H1 (cell line): ENCODE measurements around the gene CAT. TPM values are rescaled to one million over a fixed set of nuclear protein-coding genes. Genes with fewer than 3 reads are reported as not detected.

Experiments
- CTCF ChIA-PET: fragments of 300-600 bp; sonication (Branson Sonifier 250); formaldehyde crosslinking; loops from one replicate; lab custom pipeline; 2021; ENCODE audit not compliant: partially characterized antibody; lab: Charles Lee
- POLR2A ChIA-PET: fragments of 300-600 bp; sonication (Branson Sonifier 250); formaldehyde crosslinking; loops from one replicate; lab custom pipeline; 2021; ENCODE audit warnings: inconsistent platforms; ENCODE audit not compliant: partially characterized antibody; lab: Charles Lee
- DNase-seq, 2 experiments: peaks; one replicate each; pipeline versions ENCODE4 v3.0.0 to v3.0.0-alpha.2; 2010 to 2022; ENCODE audit warnings: low spot score in 2 of 2, low read depth in 1 of 2, mixed read lengths in 1 of 2
- FAIRE-seq: peaks from 2 replicates; lab custom pipeline; 2011; peaks lifted over from hg19 to GRCh38; lab: Jason Lieb, UNC
- H2AFZ ChIP-seq: 2 replicates; pipeline ENCODE4 v1.8.1; 2012; ENCODE audit warnings: low read length, inconsistent platforms
- H2AK5ac ChIP-seq: 2 replicates; pipeline ENCODE4 v1.6.1; 2013; ENCODE audit warnings: low read depth, low read length
- H2BK120ac ChIP-seq: replicated peaks from 2 replicates; pipeline ENCODE3; 2013; ENCODE audit warnings: low read depth, low read length, inconsistent platforms
- H2BK12ac ChIP-seq: 2 replicates; pipeline ENCODE4 v1.6.1; 2013; ENCODE audit warnings: low read depth, low read length
- H2BK15ac ChIP-seq: 2 replicates; pipeline ENCODE4 v1.6.1; 2013; ENCODE audit warnings: low read length
- H2BK20ac ChIP-seq: 2 replicates; pipeline ENCODE4 v1.6.1; 2013; ENCODE audit warnings: low read length
- H2BK5ac ChIP-seq: 2 replicates; pipeline ENCODE4 v1.6.1; 2013; ENCODE audit warnings: low read depth, low read length
- H3K14ac ChIP-seq: 2 replicates; pipeline ENCODE4 v1.6.1; 2013; ENCODE audit warnings: inconsistent platforms; ENCODE audit not compliant: insufficient read length
- H3K18ac ChIP-seq: 2 replicates; pipeline ENCODE4 v1.6.1; 2013; ENCODE audit warnings: low read length; ENCODE audit errors: extremely low read depth
- H3K23ac ChIP-seq: 2 replicates; pipeline ENCODE4 v1.6.1; 2013; ENCODE audit warnings: inconsistent platforms; ENCODE audit not compliant: insufficient read length
- H3K23me2 ChIP-seq: 2 replicates; pipeline ENCODE4 v1.6.1; 2013; ENCODE audit warnings: low read depth, low read length
- H3K27ac ChIP-seq: 2 replicates; pipeline ENCODE4 v1.6.1; 2011; ENCODE audit warnings: low read depth, low read length, inconsistent platforms
- H3K27me3 ChIP-seq, 4 experiments: replicated peaks in 1 of 4; 1 replicate in 1 of 4; 2 replicates in 3 of 4; pipeline versions ENCODE4 v1.6.1 to v1.8.1; 2011 to 2013; ENCODE audit warnings: low read length in 3 of 4, mild to moderate bottlenecking in 3 of 4, inconsistent platforms in 2 of 4, mixed read lengths in 2 of 4, moderate library complexity in 1 of 4; ENCODE audit not compliant: control insufficient read depth in 3 of 4, insufficient read depth in 3 of 4; ENCODE audit errors: extremely low read depth in 1 of 4
- H3K36me3 ChIP-seq, 4 experiments: 2 replicates each; pipeline versions ENCODE4 v1.6.1 to v1.8.1; 2011 to 2013; ENCODE audit warnings: mild to moderate bottlenecking in 4 of 4, low read length in 3 of 4, moderate library complexity in 2 of 4, control low read depth in 1 of 4, inconsistent platforms in 1 of 4; ENCODE audit not compliant: insufficient read depth in 4 of 4, control insufficient read depth in 2 of 4
- H3K4ac ChIP-seq: replicated peaks from 2 replicates; pipeline ENCODE3; 2013; ENCODE audit warnings: low read length, low read depth, mixed read lengths, inconsistent platforms; ENCODE audit not compliant: insufficient read length
- H3K4me1 ChIP-seq, 4 experiments: replicated peaks in 1 of 4; 1 replicate in 1 of 4; 2 replicates in 3 of 4; pipeline versions ENCODE4 v1.6.1 to v1.8.1; 2011 to 2013; ENCODE audit warnings: low read length in 3 of 4, inconsistent platforms in 2 of 4, mixed read lengths in 1 of 4; ENCODE audit not compliant: insufficient read depth in 4 of 4, control insufficient read depth in 3 of 4
- H3K4me2 ChIP-seq, 2 experiments: 2 replicates each; pipeline versions ENCODE4 v1.6.1 to v1.8.1; 2011 to 2013; ENCODE audit warnings: low read depth in 2 of 2, low read length in 2 of 2, control low read depth in 1 of 2, inconsistent platforms in 1 of 2, mild to moderate bottlenecking in 1 of 2; ENCODE audit not compliant: insufficient read depth in 1 of 2
- H3K4me3 ChIP-seq, 4 experiments: fragments of 200-600, 300-600 bp in 1 of 4; sonication (generic), shearing (Covaris generic), sonication (Bioruptor Twin) in 1 of 4; 2 replicates each; pipeline versions ENCODE4 v1.5.1 to v1.8.1; 2011 to 2016; ENCODE audit warnings: low read length in 4 of 4, low read depth in 3 of 4, control low read depth in 2 of 4, inconsistent platforms in 2 of 4, mild to moderate bottlenecking in 2 of 4, mixed read lengths in 1 of 4, moderate library complexity in 1 of 4; ENCODE audit not compliant: insufficient read depth in 2 of 4; ENCODE audit errors: extremely low read depth in 1 of 4
- H3K56ac ChIP-seq: replicated peaks from 2 replicates; pipeline ENCODE3; 2013; ENCODE audit warnings: low read depth, mild to moderate bottlenecking, mixed read lengths, low read length, inconsistent platforms; ENCODE audit not compliant: insufficient read length
- H3K79me1 ChIP-seq: 2 replicates; pipeline ENCODE4 v1.6.1; 2013; ENCODE audit warnings: low read depth, low read length, control low read depth
- H3K79me2 ChIP-seq, 2 experiments: 2 replicates each; pipeline versions ENCODE4 v1.6.1 to v1.8.1; 2012 to 2013; ENCODE audit warnings: low read length in 2 of 2, mild to moderate bottlenecking in 2 of 2, inconsistent platforms in 1 of 2; ENCODE audit not compliant: insufficient read depth in 2 of 2, control insufficient read depth in 1 of 2
- H3K9ac ChIP-seq, 4 experiments: replicated peaks in 1 of 4; 1 replicate in 1 of 4; 2 replicates in 3 of 4; pipeline versions ENCODE4 v1.6.1 to v1.8.1; 2011 to 2013; ENCODE audit warnings: low read depth in 3 of 4, low read length in 3 of 4, control low read depth in 2 of 4, mild to moderate bottlenecking in 2 of 4, moderate library complexity in 2 of 4, inconsistent platforms in 1 of 4; ENCODE audit errors: extremely low read depth in 1 of 4
- H3K9me3 ChIP-seq, 2 experiments: 2 replicates each; pipeline versions ENCODE4 v1.6.1 to v1.8.1; 2012 to 2013; ENCODE audit warnings: mild to moderate bottlenecking in 2 of 2, moderate library complexity in 2 of 2, control low read depth in 1 of 2, inconsistent platforms in 1 of 2, low read depth in 1 of 2, low read length in 1 of 2, mixed read lengths in 1 of 2; ENCODE audit not compliant: insufficient read depth in 2 of 2
- H4K20me1 ChIP-seq, 2 experiments: replicated peaks in 1 of 2; 2 replicates each; pipeline versions ENCODE3 to v1.8.1; 2011 to 2013; ENCODE audit warnings: inconsistent platforms in 2 of 2, low read length in 2 of 2, mild to moderate bottlenecking in 1 of 2; ENCODE audit not compliant: insufficient read depth in 2 of 2, control insufficient read depth in 1 of 2
- H4K5ac ChIP-seq: 2 replicates; pipeline ENCODE4 v1.6.1; 2013; ENCODE audit warnings: low read length, low read depth, mixed read lengths, inconsistent platforms; ENCODE audit not compliant: insufficient read length
- H4K8ac ChIP-seq: 2 replicates; pipeline ENCODE4 v1.8.0; 2013; ENCODE audit warnings: mild to moderate bottlenecking, moderate library complexity, low read length, inconsistent platforms; ENCODE audit not compliant: insufficient read depth; ENCODE audit errors: extremely low read depth
- H4K91ac ChIP-seq: replicated peaks from 2 replicates; pipeline ENCODE3; 2013; ENCODE audit warnings: low read length, mixed read lengths, inconsistent platforms; ENCODE audit not compliant: insufficient read length
- ATF2 ChIP-seq: IDR thresholded peaks from 2 replicates; pipeline ENCODE4 v1.6.1; 2012; ENCODE audit warnings: low read length, inconsistent platforms
- CREB1 ChIP-seq: IDR thresholded peaks from 2 replicates; pipeline ENCODE4 v1.6.1; 2012; ENCODE audit warnings: inconsistent platforms
- GTF2F1 ChIP-seq: IDR thresholded peaks from 2 replicates; pipeline ENCODE4 v1.6.1; 2012; ENCODE audit warnings: low read depth, low read length, improper control_type of control experiment, borderline replicate concordance
- KDM1A ChIP-seq: fragments of 200-600, 300-600 bp; sonication (generic); IDR thresholded peaks from 2 replicates; pipeline ENCODE4 v1.7.1; 2016; ENCODE audit warnings: mild to moderate bottlenecking, low read length, borderline replicate concordance
- MAFK ChIP-seq: IDR thresholded peaks from 2 replicates; pipeline ENCODE4 v1.6.1; 2012; ENCODE audit warnings: low read depth, mild to moderate bottlenecking, improper control_type of control experiment, low read length
- SP2 ChIP-seq: IDR thresholded peaks from 2 replicates; pipeline ENCODE4 v1.6.1; 2012; ENCODE audit warnings: mild to moderate bottlenecking, low read length, inconsistent platforms
- TCF12 ChIP-seq: IDR thresholded peaks from 2 replicates; pipeline ENCODE4 v1.6.1; 2011; ENCODE audit warnings: low read depth, mild to moderate bottlenecking, low read length
- WGBS, 2 experiments: shearing (Covaris generic) in 1 of 2; methylation state at CpG; one replicate each; pipeline versions ENCODE4 v1.1.6 to v1.1.7; 2013 to 2015; ENCODE audit warnings: low lambda C conversion rate in 2 of 2, mixed read lengths in 2 of 2, inconsistent platforms in 1 of 2, low coverage in 1 of 2, missing lambda C conversion rate in 1 of 2; ENCODE audit not compliant: insufficient replicate concordance in 2 of 2, insufficient coverage in 1 of 2, insufficient read length in 1 of 2; ENCODE audit errors: extremely low coverage in 1 of 2, missing lambda C conversion rate in 1 of 2; 5-methylcytosine and 5-hydroxymethylcytosine counted together
- polyA plus RNA-seq, 7 experiments: library from polyadenylated mRNA; depleted of rRNA in 3 of 7; stranded (reverse) in 5 of 7; unstranded in 2 of 7; fragments of >200 nt in 5 of 7; fragments of 200-250 nt in 2 of 7; gene quantifications; 1 replicate in 5 of 7; 2 replicates in 1 of 7; 4 replicates in 1 of 7; pipeline versions ENCODE4 v1.2.1 to v1.2.3, GENCODE V29; 2011 to 2013; ENCODE audit warnings: missing spikeins in 2 of 7, mixed read lengths in 2 of 7
- total RNA-seq: library from RNA; stranded (reverse); fragmentation: NEBNext Ultra II Directional; extraction: Animal tissue kit (Norgen Biotek cat#: 25700); gene quantifications from 2 replicates; pipeline ENCODE4 v1.2.1, GENCODE V29; 2021

CAT gene
- total and polyA plus RNA-seq, 2 of the 8 experiments (the other 6 are each of a cell fraction or from before 2014, with no cell fraction given), result 9.6 to 15.0 TPM

DNA sequence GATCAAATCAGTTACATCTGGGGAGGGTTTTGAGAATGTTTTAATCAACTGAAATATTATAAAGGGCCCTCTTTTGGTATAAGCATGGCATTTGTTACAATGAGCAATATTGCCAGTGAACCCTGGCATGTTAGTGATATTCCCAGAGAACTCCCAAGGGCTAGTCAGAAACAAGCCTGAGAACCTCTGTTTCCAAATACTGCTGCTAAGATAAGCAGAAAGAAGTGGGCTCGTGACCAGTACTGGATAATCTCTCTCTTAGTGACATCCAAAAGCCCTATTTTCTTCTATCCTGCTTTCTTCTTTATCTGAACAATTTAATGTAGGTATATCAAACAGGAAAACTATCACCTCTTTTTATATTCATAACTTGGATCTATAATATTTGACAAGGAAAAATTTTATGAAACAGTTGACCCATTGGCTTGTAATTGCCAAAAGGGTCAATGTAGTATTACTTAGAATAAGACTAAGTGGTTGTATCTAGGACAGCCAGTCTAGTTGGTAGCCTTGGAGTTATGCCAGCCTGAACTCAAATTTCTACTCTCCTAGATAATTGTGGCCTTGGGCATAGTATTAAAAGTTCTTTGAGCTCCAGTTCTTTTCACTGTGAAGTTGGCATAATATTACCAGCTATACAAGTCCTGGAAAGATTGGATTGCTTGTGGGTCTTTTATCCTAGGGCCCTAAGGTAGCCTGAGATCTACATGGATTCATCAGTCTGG lies 15.7 kb downstream of the CAT start:
- Histone ChIP-seq H3K27me3 (no peaks in the 10 kb centered on the region), H3K27ac (no peak overlapping the region), H3K56ac (no peak overlapping the region), H3K9ac (no peak overlapping the region), H2BK20ac (no peak overlapping the region), H3K36me3 (peaks cover 0 to 7% (median 1%) of the 10 kb centered on the region in 4 experiments; a peak in 3 of 8 replicates), H4K20me1 (no peaks in the 10 kb centered on the region)
- POLR2A ChIA-PET, result no interaction called here
- TF ChIP-seq KDM1A (no peak), GTF2F1 (no peak), CREB1 (no peak), MAFK (no peak), TCF12 (no peak), SP2 (no peak), ATF2 (no peak)
- TF ChIP-seq, all 59 proteins: peak for 0
- no peaks in the 10 kb centered on the region for H3K4me1 ChIP-seq
- H2BK15ac ChIP-seq, result no peak overlapping the region
- 89% methylated on average over 1 of the region's 1 CpG; no CpG with 5 or more reads in 1 of the 2 experiments for WGBS, 2 experiments
- H2BK5ac ChIP-seq, result no peak overlapping the region
- H2AK5ac ChIP-seq, result no peak overlapping the region
- H2BK120ac ChIP-seq, result no peak overlapping the region
- CTCF ChIA-PET, result interaction anchor here (1.2 to 1.6 kb wide), 3 partner anchors 10 to 38 kb away, joined by 3 to 4 read pairs (median 3); no protein-coding TSS in a partner anchor
- H3K23ac ChIP-seq, result no peak overlapping the region
- no peak overlapping the region for H3K4me2 ChIP-seq
- no peak overlapping the region for H4K5ac ChIP-seq
- H3K4me3 ChIP-seq, result no peak overlapping the region
- no peak overlapping the region for H4K91ac ChIP-seq
- no peaks in the 10 kb centered on the region for H3K9me3 ChIP-seq
- no peaks in the 10 kb centered on the region for H3K79me1 ChIP-seq
- H4K8ac ChIP-seq, result no peak overlapping the region
- H3K14ac ChIP-seq, result no peak overlapping the region
- no peaks in the 10 kb centered on the region for H3K23me2 ChIP-seq
- no peak overlapping the region for H2BK12ac ChIP-seq
- H3K79me2 ChIP-seq, result no peaks in the 10 kb centered on the region; a peak in 1 of 4 replicates
- no peak for DNase-seq
- H3K18ac ChIP-seq, result no peak overlapping the region
- no peak for FAIRE-seq
- no peak overlapping the region for H3K4ac ChIP-seq
- no peak overlapping the region for H2AFZ ChIP-seq
